HS-27A (cell line): ENCODE measurements around the gene NTHL1.

ENCODE experiments used
- DNase-seq: peaks from one replicate; pipeline ENCODE4 v3.0.0-alpha.2; 2012; ENCODE audit warnings: low read depth, missing footprints

Gene NTHL1

DNA sequence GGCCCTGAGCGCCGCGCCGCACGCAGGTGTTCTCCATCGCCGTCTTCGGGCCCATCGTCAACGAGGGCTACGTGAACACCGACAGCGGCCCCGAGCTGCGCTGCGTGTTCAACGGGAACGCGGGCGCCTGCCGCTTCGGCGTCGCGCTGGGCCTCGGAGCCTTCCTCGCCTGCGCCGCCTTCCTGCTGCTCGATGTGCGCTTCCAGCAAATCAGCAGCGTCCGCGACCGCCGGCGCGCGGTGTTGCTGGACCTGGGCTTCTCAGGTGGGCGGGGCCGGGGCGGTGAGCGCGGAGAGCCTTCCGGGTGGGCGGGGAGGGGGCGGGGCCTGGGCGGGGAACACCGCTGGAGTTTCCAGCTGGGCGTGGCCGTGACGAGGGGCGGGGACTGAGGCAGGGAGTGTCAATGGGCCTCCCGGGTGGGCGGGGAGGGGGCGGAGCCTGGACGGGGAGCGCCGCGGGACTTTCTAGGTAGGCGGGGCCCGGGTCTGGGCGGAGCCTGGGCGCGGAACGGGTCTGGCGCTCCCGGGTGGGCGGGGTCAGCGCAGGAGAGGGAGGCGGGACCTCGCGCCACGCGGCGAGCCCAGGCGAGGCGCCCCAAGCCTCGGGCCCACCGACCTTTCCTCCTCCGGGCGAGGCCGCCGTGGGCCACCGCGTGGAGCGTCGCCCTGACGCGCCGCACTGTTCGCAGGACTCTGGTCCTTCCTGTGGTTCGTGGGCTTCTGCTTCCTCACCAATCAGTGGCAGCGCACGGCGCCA is 55.5 kb downstream of the NTHL1 start:
- DNase-seq: no peak

DNA sequence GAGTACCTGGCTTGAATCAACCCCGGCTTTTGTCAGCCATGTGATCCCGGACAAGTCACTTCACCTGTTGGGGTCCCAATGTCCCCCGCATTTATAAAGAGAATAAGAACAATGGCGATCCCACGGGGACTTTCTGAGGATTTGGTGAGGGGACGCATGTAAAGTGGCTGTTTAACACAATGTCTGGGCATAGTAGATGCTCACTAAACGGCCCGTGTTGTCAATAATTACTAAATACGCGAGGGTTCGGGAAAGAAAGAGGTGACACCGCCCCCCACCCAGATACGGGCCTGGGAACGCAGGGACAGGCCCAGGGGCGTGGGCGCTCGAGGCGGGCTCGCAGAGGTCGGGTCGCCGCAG is 56.1 kb downstream of the NTHL1 start:
- no peak for DNase-seq

DNA sequence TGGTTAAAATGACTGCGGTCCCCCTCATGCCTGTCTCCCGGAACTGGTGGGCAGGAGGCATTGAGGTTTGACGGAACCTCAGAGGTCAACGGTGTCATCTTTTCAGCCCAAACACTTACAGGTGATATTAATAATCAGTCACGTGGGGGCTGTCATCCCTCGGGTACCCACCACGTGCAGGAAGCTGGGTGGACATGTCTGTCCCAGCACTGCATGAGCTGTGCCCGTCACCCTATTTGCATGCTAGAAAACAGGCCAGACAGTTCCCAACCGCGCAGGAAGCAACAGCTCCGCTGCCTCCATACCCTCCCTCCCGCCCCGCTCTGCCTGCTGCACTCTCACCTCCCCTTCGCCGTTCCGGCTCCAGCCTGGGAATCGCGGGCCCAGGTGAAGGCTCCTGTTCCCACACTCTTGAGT is 56.5 kb downstream of the NTHL1 start:
- no peak for DNase-seq

- no peak for DNase-seq
Observed at GRCh38 chr16:1990351-1991134, 57.1 kb downstream of the NTHL1 start.

DNA sequence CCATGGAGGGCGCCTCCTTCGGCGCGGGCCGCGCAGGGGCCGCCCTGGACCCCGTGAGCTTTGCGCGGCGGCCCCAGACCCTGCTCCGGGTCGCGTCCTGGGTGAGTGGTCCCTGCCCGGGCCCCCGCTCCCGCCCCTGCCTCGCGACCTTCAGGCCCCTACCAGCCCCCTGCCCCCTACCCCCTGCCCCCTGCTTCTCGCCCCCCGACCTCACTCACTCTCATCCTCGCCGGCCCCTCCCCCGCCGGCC is 57.6 kb downstream of the NTHL1 start:
- DNase-seq: no peak
